GM18858 (cell line): ENCODE data around the gene TMEM198.

Source experiments
- ATAC-seq: cut with Tn5 transposase; IDR thresholded peaks from one replicate; pipeline ENCODE4 v1.9.1; 2021; ENCODE audit not compliant: unreplicated experiment

Gene TMEM198

DNA sequence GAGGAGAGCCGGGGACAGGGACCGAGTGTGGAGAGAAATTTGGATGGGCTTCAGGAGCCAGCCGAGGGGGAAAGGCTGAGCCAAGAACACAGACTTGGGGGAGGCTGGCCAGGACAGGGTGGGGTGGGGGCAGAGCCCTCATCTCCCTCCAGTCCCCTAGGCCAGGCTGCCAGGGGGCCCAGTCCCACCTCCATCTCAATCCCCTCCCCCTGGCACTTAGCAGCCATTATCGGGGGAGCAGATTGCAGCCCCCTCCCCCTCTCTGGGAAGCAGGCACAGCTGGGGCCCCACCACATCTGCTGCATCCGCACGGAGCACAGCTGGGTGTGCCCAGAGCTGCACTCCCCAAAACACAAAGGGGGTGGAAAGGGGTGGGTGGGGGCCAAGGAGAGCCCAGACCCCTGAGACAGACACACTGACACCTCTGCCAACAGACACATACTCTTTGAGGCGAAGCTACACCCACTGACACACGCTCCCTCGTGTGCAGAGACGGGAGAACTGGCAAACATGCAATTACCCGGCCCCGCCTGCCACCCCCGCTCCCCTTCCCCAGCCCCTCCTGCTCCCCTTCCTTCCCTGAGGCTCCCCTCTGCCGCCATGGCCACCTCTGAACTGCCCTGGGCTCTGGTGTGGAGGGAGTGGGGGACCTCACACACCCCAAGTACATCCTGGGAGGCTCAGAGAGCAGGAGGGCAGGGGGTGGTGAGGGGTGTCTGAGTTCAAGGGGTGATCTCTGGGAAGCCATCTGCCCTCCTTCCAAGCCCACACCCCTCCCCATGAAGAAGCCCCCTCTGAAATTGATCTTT lies 34.7 kb upstream of the TMEM198 start:
- no peak for ATAC-seq

DNA sequence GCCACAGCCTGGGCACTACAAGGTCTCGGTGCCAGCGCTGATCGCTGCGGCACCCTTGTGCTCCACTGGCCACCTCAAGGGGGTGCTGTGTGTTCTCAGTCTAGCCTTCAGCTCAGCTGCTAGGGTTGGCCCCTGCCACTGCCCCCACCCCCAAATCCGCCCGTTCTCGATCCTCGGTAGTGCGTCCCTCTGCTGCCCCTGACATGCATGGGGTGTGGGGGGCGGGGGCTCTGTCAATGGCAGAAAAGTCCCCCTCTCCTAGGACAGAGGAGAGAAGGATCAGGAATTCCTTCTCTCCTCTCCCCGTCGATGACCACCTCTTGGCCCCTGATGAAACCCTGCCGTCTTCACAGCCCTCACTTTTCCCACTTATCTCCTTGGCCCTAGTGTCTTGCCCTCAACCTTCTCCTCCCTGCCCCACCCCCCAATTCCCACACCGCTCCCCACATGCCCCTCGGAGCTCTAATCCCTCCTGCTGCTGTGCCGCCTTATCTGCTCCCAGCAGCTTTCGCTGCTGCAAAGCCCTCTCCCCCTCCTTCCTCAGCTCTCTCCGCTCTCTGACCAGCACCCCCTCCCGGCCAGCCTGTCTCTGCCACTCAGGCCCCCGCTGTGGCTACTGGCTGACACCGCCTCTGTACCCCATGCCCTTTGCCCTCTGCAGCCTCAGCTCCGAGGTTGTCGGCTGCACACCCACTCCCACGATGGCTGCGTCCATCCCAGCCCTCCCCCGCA lies 33.9 kb upstream of the TMEM198 start:
- ATAC-seq: peak; percentile 65

DNA sequence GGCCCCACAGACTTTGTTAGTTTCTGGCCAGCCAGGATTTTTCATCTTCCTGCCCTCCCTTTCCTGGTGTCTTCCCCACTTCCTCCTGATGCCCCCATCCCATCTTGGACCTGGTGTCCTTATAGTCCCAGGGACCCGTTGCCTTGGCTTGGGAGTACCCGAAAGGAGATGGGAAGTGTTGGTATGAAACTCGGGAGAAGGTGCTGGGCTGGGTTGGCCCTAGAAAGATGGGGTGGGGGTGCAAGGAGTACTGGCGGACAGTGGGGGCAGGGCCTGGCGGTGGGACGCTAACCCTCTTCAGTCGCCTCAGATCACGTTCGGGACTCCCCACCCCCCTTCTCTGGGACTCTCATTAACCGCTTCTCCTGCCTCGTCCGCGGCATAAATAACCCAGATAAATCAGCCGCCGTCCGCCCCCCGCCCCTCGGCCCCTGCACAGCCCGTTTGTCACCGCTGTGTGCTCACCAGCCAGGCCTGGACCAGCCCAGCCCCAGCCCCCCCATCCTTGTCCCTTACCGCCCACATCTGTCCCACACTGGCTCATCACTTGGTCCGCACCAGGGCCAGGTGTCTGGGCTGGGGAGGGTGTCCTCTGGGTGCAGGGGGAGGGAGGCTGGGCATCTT lies 33.2 kb upstream of the TMEM198 start:
- ATAC-seq: no peak

DNA sequence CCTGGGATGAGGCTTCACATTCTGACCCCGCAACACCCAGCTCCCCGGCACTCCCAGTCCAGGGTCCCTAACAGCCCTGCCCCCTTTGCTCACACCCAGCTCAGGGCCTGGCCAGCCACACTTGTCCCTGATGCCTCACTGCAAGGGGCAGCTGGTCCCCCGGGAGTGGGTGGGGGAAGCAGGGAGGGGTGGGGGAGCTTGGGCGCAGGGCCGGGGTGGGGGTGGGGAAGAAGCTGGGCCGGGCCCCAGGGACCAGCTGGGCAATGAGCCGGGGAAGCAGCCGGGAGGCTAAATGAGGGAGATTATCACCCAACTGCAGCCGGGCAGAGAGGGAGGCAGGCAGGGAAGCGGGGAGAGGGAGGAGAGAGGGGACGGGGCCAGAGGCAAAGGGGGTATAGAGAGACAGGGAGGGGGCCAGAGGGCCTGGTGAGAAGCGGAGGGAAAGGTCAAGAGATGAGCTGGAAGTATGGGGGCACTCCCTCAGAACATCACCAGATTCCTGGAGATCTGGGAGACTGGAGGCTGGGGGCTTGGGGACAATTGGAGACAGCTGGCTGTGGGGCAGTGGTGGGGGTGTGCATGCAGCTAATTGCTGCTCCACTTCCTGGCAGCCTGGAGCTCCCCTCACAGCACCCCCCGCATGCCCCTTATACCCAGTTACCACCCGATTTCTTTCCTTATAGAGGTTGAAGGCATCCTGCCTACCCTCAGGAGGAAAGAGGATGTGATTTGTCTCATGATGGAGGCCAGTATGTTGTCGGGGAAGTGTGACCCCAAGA lies 32.1 kb upstream of the TMEM198 start:
- ATAC-seq: no peak

DNA sequence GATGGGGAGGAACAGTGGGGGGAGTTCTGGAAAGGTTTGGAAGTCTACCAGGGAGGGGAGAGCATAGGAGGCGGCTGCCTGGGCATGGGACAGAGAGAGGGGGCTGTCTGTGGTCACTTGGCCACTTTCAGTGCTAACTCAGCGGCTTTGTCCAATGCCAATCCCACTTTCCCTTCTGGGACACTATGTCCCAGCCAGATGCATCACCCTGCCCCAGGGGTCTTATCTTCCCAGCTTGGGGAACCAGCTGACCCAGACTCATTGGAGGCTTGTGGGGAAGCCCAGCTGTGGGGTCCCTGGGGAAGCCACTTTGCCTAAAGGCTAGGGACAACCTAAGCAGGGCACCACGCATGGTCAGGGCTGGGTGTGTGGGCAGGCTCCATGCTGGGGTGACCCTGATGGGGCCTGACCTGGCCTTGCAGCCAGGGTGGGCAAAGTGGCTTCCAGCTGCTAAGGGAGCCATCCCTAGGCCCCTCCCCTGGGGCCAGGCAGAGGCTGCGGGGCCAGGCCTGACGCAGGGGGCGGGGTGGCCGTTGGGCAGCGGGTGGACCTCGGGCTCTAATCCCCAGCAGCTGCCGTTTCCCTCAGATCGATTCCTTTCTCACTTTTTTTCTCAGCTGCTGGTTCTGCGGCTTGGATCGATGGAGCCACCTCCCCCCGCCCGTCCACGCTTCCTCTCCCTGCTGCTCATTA lies 31.2 kb upstream of the TMEM198 start:
- ATAC-seq: no peak

GRCh38 chr2:219513787-219514186 lies 30.0 kb upstream of the TMEM198 start:
- no peak for ATAC-seq

- ATAC-seq: no peak
These were observed 29.5 kb upstream of the TMEM198 start, which contains the start of gene ASIC4 for GRCh38 chr2:219514196-219514761. Gene ASIC4, plus strand, starts transcription at chr2:219514482. Its CDS starts 243 bp downstream, at chr2:219514725.

GRCh38 chr2:219514836-219515235 lies 29.0 kb upstream of the TMEM198 start:
- ATAC-seq: no peak

- no peak for ATAC-seq
These were observed 27.8 kb upstream of the TMEM198 start for GRCh38 chr2:219515874-219516629.

DNA sequence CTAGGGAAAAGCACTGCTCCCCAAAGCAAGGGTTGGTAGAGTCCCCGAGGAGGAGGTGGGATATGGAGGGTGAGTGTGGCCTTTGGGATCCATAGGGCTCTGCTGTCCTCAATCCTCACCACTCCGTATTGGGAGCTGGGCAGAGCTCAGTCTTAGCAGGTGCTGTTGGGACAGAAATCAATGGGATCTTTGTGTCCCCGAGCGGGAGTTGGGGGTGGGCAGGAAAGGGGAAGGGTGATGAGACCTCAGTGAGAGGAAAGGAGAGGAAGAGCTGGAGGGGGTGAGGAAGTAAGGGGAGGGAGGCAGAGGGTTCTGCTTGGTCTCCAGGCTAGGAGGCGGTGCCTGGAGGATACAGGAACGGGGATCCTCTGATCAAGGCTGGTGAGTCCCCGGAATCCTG lies 26.9 kb upstream of the TMEM198 start:
- no peak for ATAC-seq

DNA sequence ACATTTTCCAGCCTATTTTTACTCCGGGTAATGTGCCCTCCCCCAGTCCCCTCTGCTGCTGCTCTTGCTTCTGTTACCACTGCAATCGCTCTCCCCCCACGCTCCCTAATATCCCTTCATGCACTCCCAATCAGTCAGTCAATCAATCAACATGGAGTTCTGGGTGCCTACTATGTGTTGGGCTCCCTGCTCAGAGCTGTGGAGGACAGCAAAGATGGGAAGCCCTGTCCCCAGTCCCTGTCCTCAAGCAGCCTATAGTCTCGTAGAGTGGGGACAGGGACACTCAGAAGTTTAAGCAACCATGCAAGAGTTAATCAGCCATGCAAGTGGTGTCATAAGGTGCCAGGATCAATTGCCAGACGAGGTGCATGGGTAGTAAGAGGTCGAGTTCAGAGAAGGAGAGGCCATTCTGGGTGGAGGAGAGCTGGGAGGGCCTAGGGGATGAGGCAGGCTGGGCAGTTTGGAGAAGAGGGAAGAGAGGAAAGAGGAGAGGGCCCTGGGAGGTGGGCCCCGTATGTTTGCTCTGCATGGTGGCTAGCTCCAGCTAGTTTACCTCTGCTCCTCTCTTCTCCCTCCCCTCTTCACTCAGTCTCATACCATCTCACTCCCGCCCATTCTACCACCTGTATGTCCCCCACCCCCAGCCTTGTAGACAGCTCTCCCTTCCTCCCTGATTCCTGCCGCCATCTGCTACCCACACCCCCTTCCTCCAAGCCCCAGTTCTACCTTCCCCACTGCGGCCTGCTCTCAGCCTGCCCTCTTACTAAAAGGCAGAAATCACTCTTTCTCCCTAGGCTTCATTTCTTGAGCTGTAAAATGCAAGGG lies 25.7 kb upstream of the TMEM198 start:
- no peak for ATAC-seq

DNA sequence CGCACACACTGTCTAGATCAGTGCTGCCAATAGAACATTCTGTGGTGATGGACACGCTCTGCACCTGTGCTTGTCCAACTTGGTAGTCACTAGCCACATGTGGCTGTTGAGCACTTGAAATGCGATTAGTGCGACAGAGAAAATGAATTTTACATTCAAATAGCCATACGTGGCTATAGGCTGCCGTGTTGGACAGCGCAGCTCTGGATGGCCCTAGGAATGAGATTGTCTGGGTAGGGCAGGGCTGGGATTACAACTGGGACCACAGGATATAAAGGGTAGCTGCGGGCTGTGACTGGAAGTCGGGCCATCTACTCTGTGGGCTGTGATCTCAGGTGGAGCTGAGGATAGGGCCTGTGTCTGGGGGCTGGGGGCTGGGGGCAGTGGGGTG lies 24.3 kb upstream of the TMEM198 start:
- no peak for ATAC-seq

- no peak for ATAC-seq
These were observed 23.7 kb upstream of the TMEM198 start for GRCh38 chr2:219520079-219520478.

- ATAC-seq: no peak
These were observed 22.6 kb upstream of the TMEM198 start for GRCh38 chr2:219521066-219521880.

- ATAC-seq: no peak
These were observed 21.5 kb upstream of the TMEM198 start for GRCh38 chr2:219522111-219523030.

GRCh38 chr2:219523031-219523671 lies 20.7 kb upstream of the TMEM198 start:
- ATAC-seq: no peak
